Neural cell (in vitro differentiated cells): ENCODE measurements around the gene FAM210A. TPM values are rescaled to one million over a fixed set of nuclear protein-coding genes. Genes with fewer than 3 reads are reported as not detected.
"Not testable (repeated sequence)": the region's sequence is repeated elsewhere in the genome, so short reads cannot be mapped to it uniquely, and the experiment has no call there.

ENCODE experiments used
- H2AFZ ChIP-seq: fragments of 200-600, 300-800 bp; sonication (generic), shearing (Covaris generic); 2 replicates; pipeline ENCODE4 v1.6.0; 2014; ENCODE audit warnings: low read depth, mild to moderate bottlenecking, antibody characterized with exemption, low read length, moderate library complexity
- H3F3A ChIP-seq: fragments of 200-600 bp; shearing (Covaris generic); 2 replicates; pipeline ENCODE4 v1.6.1; 2016; ENCODE audit warnings: mild to moderate bottlenecking, moderate library complexity, mixed read lengths, antibody characterized with exemption, low read length; ENCODE audit not compliant: insufficient read depth, poor library complexity, severe bottlenecking
- H3K27ac ChIP-seq: fragments of 200-600, 300-800 bp; sonication (generic), shearing (Covaris generic); 2 replicates; pipeline ENCODE4 v1.5.1; 2014; ENCODE audit warnings: mild to moderate bottlenecking, low read length, moderate library complexity
- H3K27me3 ChIP-seq: fragments of 300-800, 200-600 bp; sonication (generic), shearing (Covaris generic); 2 replicates; pipeline ENCODE4 v1.6.0; 2014; ENCODE audit warnings: mild to moderate bottlenecking, low read depth, low read length, moderate library complexity; ENCODE audit not compliant: insufficient read depth
- H3K36me3 ChIP-seq: fragments of 300-800, 200-600 bp; sonication (generic), shearing (Covaris generic); 2 replicates; pipeline ENCODE4 v1.5.1; 2014; ENCODE audit warnings: mild to moderate bottlenecking, antibody characterized with exemption, low read length, moderate library complexity; ENCODE audit not compliant: insufficient read depth
- H3K4me2 ChIP-seq: fragments of 300-800, 200-600 bp; sonication (generic), shearing (Covaris generic); 2 replicates; pipeline ENCODE4 v1.6.0; 2014; ENCODE audit warnings: mild to moderate bottlenecking, low read length
- H3K4me3 ChIP-seq: fragments of 300-800, 200-600 bp; sonication (generic), shearing (Covaris generic); 2 replicates; pipeline ENCODE4 v1.5.1; 2014; ENCODE audit warnings: mild to moderate bottlenecking, low read length, moderate library complexity
- H3K79me2 ChIP-seq: fragments of 200-600 bp; shearing (Covaris generic); replicated peaks from 2 replicates; pipeline ENCODE4 v1.6.0; 2014; ENCODE audit warnings: mild to moderate bottlenecking, low read length, moderate library complexity; ENCODE audit not compliant: insufficient read depth
- H3K9ac ChIP-seq: fragments of 300-800, 200-600 bp; sonication (generic), shearing (Covaris generic); 2 replicates; pipeline ENCODE4 v1.6.1; 2016; ENCODE audit warnings: mild to moderate bottlenecking, low read length, mixed read lengths
- H3K9me2 ChIP-seq: fragments of 200-600 bp; shearing (Covaris generic); 2 replicates; pipeline ENCODE4 v1.6.1; 2016; ENCODE audit warnings: mild to moderate bottlenecking, low read length, mixed read lengths; ENCODE audit not compliant: insufficient read depth
- H3K9me3 ChIP-seq: fragments of 200-600, 300-800 bp; sonication (generic), shearing (Covaris generic); 2 replicates; pipeline ENCODE4 v1.6.1; 2016; ENCODE audit warnings: mild to moderate bottlenecking, mixed run types, low read length, moderate library complexity, mixed read lengths
- H4K20me1 ChIP-seq: fragments of 200-600 bp; shearing (Covaris generic); 2 replicates; pipeline ENCODE4 v1.6.1; 2016; ENCODE audit warnings: mild to moderate bottlenecking, mixed run types; ENCODE audit not compliant: insufficient read depth
- EP300 ChIP-seq: fragments of 450-650 bp; conservative IDR thresholded peaks from 2 replicates; pipeline ENCODE4 v1.6.1; 2014; ENCODE audit warnings: antibody characterized with exemption, mild to moderate bottlenecking, moderate library complexity; ENCODE audit not compliant: poor library complexity, severe bottlenecking
- EZH2 ChIP-seq: fragments of 200-600, 300-800 bp; shearing (Covaris generic), sonication (generic); IDR thresholded peaks from 2 replicates; pipeline ENCODE4 v1.6.1; 2014; ENCODE audit warnings: antibody characterized with exemption, low read length, borderline replicate concordance, mild to moderate bottlenecking; ENCODE audit not compliant: insufficient read depth, poor library complexity, severe bottlenecking
- MXI1 ChIP-seq: fragments of 450-650 bp; conservative IDR thresholded peaks from 2 replicates; pipeline ENCODE4 v1.6.1; 2014; ENCODE audit warnings: antibody characterized with exemption, mild to moderate bottlenecking; ENCODE audit not compliant: poor library complexity, severe bottlenecking
- POLR2AphosphoS5 ChIP-seq: IDR thresholded peaks from 2 replicates; pipeline ENCODE4 v1.6.1; 2012
- RAD21 ChIP-seq: fragments of 450-650 bp; conservative IDR thresholded peaks from 2 replicates; pipeline ENCODE4 v1.6.1; 2014; ENCODE audit warnings: antibody characterized with exemption, mild to moderate bottlenecking, moderate library complexity
- REST ChIP-seq: IDR thresholded peaks from 2 replicates; pipeline ENCODE4 v1.6.1; 2012; ENCODE audit warnings: borderline replicate concordance
- SMC3 ChIP-seq: fragments of 450-650 bp; conservative IDR thresholded peaks from 2 replicates; pipeline ENCODE4 v1.6.1; 2014; ENCODE audit warnings: antibody characterized with exemption, mild to moderate bottlenecking, moderate library complexity; ENCODE audit not compliant: poor library complexity
- TAF1 ChIP-seq: IDR thresholded peaks from 2 replicates; pipeline ENCODE4 v1.6.1; 2012; ENCODE audit warnings: low read depth
- polyA plus RNA-seq: library from polyadenylated mRNA; depleted of rRNA; stranded (reverse); fragments of >200 nt; gene quantifications from 2 replicates; pipeline ENCODE4 v1.2.3, GENCODE V29; 2014
- TF ChIP-seq, protein P1 (sequence below): fragments of 450-650 bp; IDR thresholded peaks from 2 replicates; pipeline ENCODE4 v1.5.1; 2014; ENCODE audit warnings: antibody characterized with exemption, mild to moderate bottlenecking, moderate library complexity; ENCODE audit not compliant: poor library complexity, severe bottlenecking

FAM210A gene
- polyA plus RNA-seq, 1 donor from 2014 or later = 11.5 TPM

GRCh38 chr18:13681701-13682100, 44.7 kb downstream of the FAM210A start:
- Histone ChIP-seq H2AFZ (no peak overlapping the region), H3K27me3 (no peaks in the 10 kb centered on the region), H3K4me2 (no peak overlapping the region), H3K27ac (no peak overlapping the region), H4K20me1 (no peaks in the 10 kb centered on the region), H3K9me3 (no peaks in the 10 kb centered on the region), H3K9ac (no peak overlapping the region), H3K9me2 (no peaks in the 10 kb centered on the region), H3F3A (no peaks in the 10 kb centered on the region), H3K36me3 (no peaks in the 10 kb centered on the region), H3K79me2 (no peaks in the 10 kb centered on the region), H3K4me3 (no peak overlapping the region)
- TF ChIP-seq MXI1 (no peak), SMC3 (no peak), RAD21 (no peak), POLR2AphosphoS5 (no peak)

DNA sequence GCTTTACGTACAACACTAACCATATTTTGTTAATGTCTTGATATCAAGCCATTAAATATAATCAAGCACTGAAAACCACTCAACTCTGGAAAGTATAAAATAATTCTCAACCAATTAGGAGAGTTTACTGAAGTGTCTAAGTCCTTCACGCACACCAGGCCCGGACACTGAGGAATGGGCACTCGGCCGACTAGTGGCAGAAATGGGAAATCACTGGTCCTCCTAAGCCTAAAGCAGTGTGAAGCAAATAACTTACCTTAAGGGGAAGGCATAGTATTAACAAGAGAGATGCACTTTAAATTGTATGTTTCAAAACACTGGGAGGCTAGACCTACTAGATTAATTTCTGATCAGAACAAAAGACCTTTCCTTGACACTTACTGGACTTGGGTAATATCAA, 45.7 kb downstream of the FAM210A start:
- no peak overlapping the region for H3K4me2 ChIP-seq
- no peaks in the 10 kb centered on the region for H3K9me2 ChIP-seq
- no peaks in the 10 kb centered on the region for H3K9me3 ChIP-seq
- H3F3A ChIP-seq = no peaks in the 10 kb centered on the region
- no peaks in the 10 kb centered on the region for H4K20me1 ChIP-seq
- TF ChIP-seq EZH2 (no peak), TAF1 (no peak), EP300 (no peak), REST (no peak), SMC3 (no peak), MXI1 (no peak), POLR2AphosphoS5 (no peak), RAD21 (no peak)
- TF ChIP-seq, protein P1, sequence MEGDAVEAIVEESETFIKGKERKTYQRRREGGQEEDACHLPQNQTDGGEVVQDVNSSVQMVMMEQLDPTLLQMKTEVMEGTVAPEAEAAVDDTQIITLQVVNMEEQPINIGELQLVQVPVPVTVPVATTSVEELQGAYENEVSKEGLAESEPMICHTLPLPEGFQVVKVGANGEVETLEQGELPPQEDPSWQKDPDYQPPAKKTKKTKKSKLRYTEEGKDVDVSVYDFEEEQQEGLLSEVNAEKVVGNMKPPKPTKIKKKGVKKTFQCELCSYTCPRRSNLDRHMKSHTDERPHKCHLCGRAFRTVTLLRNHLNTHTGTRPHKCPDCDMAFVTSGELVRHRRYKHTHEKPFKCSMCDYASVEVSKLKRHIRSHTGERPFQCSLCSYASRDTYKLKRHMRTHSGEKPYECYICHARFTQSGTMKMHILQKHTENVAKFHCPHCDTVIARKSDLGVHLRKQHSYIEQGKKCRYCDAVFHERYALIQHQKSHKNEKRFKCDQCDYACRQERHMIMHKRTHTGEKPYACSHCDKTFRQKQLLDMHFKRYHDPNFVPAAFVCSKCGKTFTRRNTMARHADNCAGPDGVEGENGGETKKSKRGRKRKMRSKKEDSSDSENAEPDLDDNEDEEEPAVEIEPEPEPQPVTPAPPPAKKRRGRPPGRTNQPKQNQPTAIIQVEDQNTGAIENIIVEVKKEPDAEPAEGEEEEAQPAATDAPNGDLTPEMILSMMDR = no peak
- no peaks in the 10 kb centered on the region for H3K79me2 ChIP-seq
- no peaks in the 10 kb centered on the region for H3K36me3 ChIP-seq
- no peak overlapping the region for H3K27ac ChIP-seq
- H2AFZ ChIP-seq = no peak overlapping the region
- H3K4me3 ChIP-seq = no peak overlapping the region
- no peak overlapping the region for H3K9ac ChIP-seq
- H3K27me3 ChIP-seq = no peaks in the 10 kb centered on the region

DNA sequence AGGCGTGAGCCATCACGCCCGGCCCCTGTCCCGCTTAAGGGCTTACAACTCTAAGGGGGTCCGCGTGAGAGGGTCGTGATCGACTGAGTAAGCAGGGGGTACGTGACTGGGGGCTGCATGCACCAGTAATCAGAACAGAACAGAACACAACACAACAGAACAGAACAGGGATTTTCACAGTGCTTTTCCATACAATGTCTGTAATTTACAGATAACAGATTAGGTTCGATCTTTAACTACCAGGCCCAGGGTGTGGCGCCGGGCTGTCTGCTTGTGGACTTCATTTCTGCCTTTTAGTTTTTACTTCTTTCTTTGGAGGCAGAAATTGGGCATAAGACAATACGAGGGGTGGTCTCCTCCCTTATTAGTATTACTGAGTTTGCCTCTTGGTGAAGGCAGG, 49.0 kb downstream of the FAM210A start:
- not testable (repeated sequence) for H3K79me2 ChIP-seq, H3K4me3 ChIP-seq, H3K36me3 ChIP-seq, H3K27ac ChIP-seq, H3K9me2 ChIP-seq, H3F3A ChIP-seq, H2AFZ ChIP-seq, H3K4me2 ChIP-seq, H3K27me3 ChIP-seq, H3K9me3 ChIP-seq, H3K9ac ChIP-seq, H4K20me1 ChIP-seq
